ENCODE data around the gene SLC25A29. TPM values are rescaled to one million over a fixed set of nuclear protein-coding genes. Genes with fewer than 3 reads are reported as not detected.

The SLC25A29 gene
- polyA plus RNA-seq, 3 donors = 43.4 to 135 (median 61.2) TPM

DNA sequence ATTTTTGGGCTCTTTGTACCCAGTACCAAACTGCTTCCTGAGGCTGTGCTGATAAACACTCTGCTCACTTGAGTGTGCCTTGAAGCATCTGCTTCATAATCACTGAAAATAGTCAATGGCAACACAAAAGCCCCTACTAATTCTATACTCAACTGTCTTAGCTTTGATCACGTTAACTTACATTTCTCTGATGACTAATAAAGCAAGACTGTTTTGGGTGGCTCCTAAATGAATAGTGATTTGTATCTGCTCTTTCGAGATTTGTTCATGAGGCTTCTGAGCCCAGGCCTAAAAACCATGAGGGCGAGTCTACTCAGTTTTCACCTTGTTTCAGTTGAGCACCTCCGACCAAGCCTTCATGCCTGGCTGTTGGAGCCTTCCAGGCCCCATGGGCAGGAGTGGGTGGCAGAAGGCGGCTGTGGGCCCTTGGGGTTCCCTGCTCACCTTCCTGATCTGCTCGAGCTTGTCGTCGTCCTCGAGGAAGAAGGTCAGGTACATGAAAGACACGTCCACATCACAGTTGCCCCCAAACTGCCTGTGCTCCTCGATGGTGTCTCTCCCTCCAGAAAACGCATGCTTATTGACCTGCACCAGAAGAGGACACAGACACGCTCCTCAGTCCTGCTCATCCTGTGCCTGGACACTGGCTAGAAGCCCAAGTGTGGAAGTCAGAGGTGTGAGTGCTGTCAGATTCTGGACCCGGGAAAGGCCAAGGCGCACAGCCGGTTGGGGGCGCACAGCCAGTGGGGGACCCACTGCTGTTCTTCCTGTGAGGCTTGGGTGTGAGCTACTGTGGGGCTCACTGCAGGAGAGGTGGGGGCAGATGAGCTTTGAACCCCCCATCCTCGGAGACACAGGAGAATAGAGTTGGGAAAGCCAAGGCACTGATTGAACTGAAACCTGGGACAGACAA, 30.6 kb upstream of the SLC25A29 start:
- DNase-seq (ENCODE audit: extremely low read depth in 1 of 11, low read depth in 9 of 11, low spot score in 4 of 11) = no peak

GRCh38 chr14:100334904-100335303, 28.7 kb upstream of the SLC25A29 start:
- DNase-seq (ENCODE audit: extremely low read depth in 1 of 11, low read depth in 9 of 11, low spot score in 4 of 11) = no peak

DNA sequence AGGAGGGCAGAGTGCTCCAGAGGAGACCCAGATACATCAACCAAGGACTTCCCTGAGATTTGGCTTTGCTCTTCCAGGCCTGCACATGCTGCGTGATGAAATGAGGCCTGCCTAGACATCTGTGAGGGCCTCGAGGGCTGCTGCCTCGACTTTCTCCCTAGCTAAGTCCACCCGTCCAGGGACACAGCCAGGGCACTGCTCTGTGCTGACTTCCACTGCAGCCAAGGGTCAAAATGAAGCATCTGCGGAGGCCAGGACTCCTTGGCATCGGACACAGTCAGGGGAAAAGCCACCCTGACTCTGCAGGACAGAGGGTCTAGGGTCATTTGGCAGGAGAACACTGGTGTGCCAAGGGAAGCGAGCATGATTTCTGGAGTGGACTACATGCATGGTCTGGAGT, 27.6 kb upstream of the SLC25A29 start:
- no peak for DNase-seq (ENCODE audit: extremely low read depth in 1 of 11, low read depth in 9 of 11, low spot score in 4 of 11)

- DNase-seq (ENCODE audit: extremely low read depth in 1 of 11, low read depth in 9 of 11, low spot score in 4 of 11) = no peak
Observed at GRCh38 chr14:100333311-100333710, 27.1 kb upstream of the SLC25A29 start.

GRCh38 chr14:100332797-100333196, 26.6 kb upstream of the SLC25A29 start:
- DNase-seq (ENCODE audit: extremely low read depth in 1 of 11, low read depth in 9 of 11, low spot score in 4 of 11) = peak in 2 of 11 donors; percentile 20 to 47

DNA sequence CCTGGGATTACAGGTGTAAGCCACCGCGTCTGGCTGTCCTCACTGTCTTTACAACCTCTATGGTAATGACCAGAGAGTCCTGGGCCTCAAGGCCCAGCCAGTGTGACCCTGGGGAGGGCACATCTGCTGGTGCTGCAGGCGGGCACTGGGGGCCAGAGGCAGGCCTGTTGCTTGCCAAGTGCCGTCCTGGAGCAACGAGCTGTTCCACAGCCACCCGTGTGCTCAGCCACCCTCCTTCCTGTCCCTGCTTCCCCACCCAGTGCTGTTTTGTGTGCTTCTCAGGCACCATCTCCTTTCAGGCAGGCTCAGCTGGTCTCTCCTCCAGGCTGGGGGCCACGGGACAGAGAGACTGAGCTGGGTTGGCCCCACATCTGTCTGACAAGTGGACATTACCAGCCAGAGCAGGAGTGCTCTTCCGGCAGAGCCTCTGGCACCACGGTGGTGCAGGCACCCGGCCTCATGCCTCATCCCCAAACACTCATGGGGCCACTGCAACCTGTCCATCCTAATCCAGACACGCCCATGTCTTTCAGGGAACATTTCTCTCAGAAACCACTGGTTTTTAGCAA, 25.9 kb upstream of the SLC25A29 start:
- DNase-seq (ENCODE audit: extremely low read depth in 1 of 11, low read depth in 9 of 11, low spot score in 4 of 11) = no peak

- no peak for DNase-seq (ENCODE audit: extremely low read depth in 1 of 11, low read depth in 9 of 11, low spot score in 4 of 11)
Observed at GRCh38 chr14:100330388-100330931, 24.2 kb upstream of the SLC25A29 start.

GRCh38 chr14:100330007-100330344, 23.7 kb upstream of the SLC25A29 start:
- DNase-seq (ENCODE audit: extremely low read depth in 1 of 11, low read depth in 9 of 11, low spot score in 4 of 11) = no peak

GRCh38 chr14:100329233-100330006, 23.2 kb upstream of the SLC25A29 start:
- DNase-seq (ENCODE audit: extremely low read depth in 1 of 11, low read depth in 9 of 11, low spot score in 4 of 11) = no peak

- no peak for DNase-seq (ENCODE audit: extremely low read depth in 1 of 11, low read depth in 9 of 11, low spot score in 4 of 11)
Observed at GRCh38 chr14:100328495-100329163, 22.4 kb upstream of the SLC25A29 start.

- no peak for DNase-seq (ENCODE audit: extremely low read depth in 1 of 11, low read depth in 9 of 11, low spot score in 4 of 11)
Observed at GRCh38 chr14:100327128-100327527, 20.9 kb upstream of the SLC25A29 start.

- DNase-seq (ENCODE audit: extremely low read depth in 1 of 11, low read depth in 9 of 11, low spot score in 4 of 11) = no peak
Observed at GRCh38 chr14:100325958-100326357, 19.7 kb upstream of the SLC25A29 start.

DNA sequence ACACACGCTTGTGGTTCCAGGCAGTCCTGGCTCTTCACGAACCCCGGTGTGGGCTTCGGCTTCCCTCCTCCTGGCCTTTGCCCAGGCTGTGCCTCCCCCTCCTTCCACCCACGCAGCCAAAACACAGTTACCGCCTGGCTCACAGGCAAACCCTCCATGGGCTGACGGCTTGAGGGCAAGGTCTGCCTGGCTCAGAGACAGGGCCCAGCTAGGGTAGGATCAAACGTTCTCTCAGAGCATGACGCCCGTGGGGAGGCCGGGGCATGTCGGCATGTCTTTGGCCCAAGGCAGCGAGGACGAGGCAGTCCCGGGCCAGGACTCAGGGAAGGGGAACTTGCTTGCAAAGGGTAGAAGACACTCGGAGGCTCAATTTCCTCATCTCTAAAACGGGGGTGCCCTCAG, 19.0 kb upstream of the SLC25A29 start:
- DNase-seq (ENCODE audit: extremely low read depth in 1 of 11, low read depth in 9 of 11, low spot score in 4 of 11) = no peak

DNA sequence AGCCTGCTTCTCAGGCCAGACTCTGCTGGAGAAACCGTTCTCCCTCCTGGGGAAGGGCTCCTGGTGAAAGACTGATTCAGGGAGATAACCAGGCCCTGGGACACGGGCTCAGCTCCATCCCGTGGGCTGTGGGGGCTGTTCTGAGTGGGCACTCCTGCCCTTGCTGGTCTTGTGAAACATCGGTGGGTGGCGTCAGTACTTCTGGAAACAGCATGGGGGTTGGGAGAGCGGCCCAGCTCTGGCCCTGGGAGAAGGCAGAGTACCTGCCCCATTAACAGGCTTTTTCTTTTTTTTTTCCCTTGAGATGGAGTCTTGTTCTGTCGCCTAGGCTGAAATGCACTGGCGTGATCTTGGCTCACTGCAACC, 17.7 kb upstream of the SLC25A29 start:
- DNase-seq (ENCODE audit: extremely low read depth in 1 of 11, low read depth in 9 of 11, low spot score in 4 of 11) = no peak

GRCh38 chr14:100323121-100323941, 17.1 kb upstream of the SLC25A29 start, which contains the start of gene SLC25A47:
Gene SLC25A47, plus strand, starts transcription at chr14:100323339. Its CDS starts 76 bp downstream, at chr14:100323415.
- DNase-seq (ENCODE audit: extremely low read depth in 1 of 11, low read depth in 9 of 11, low spot score in 4 of 11) = no peak

GRCh38 chr14:100322138-100322957, 16.1 kb upstream of the SLC25A29 start:
- DNase-seq (ENCODE audit: extremely low read depth in 1 of 11, low read depth in 9 of 11, low spot score in 4 of 11) = no peak

GRCh38 chr14:100321473-100322137, 15.4 kb upstream of the SLC25A29 start:
- DNase-seq (ENCODE audit: extremely low read depth in 1 of 11, low read depth in 9 of 11, low spot score in 4 of 11) = no peak

All from renal cortex interstitium (tissue), 11 donors.